Superior temporal gyrus (tissue), 1 donor: ENCODE results near the gene WFDC8.

Experiments used
- DNase-seq: peaks from one replicate; pipeline ENCODE4 v3.0.0-alpha.2; 2016; ENCODE audit errors: extremely low spot score

Gene WFDC8

GRCh38 chr20:45548410-45548809 is 30.7 kb downstream of the WFDC8 start:
- no peak for DNase-seq

- DNase-seq, result no peak
Observed at GRCh38 chr20:45547206-45547770, 31.8 kb downstream of the WFDC8 start, which contains the start of gene EPPIN. EPPIN (minus strand) TSS chr20:45547401; CDS start chr20:45547357, 44 bp downstream.

- DNase-seq, result peak; percentile 71
Observed at GRCh38 chr20:45545754-45546453, 33.2 kb downstream of the WFDC8 start.

- DNase-seq, result no peak
Observed at GRCh38 chr20:45545351-45545750, 33.7 kb downstream of the WFDC8 start.

GRCh38 chr20:45539382-45539781 is 39.7 kb downstream of the WFDC8 start, which contains the start of gene WFDC6:
WFDC6 (minus strand) TSS chr20:45539482; CDS start chr20:45539407, 75 bp downstream.
- DNase-seq, result no peak

GRCh38 chr20:45538209-45538799 is 40.8 kb downstream of the WFDC8 start:
- DNase-seq, result no peak

GRCh38 chr20:45527294-45527693 is 51.8 kb downstream of the WFDC8 start:
- DNase-seq, result no peak

- no peak for DNase-seq
Observed at GRCh38 chr20:45523821-45524220, 55.3 kb downstream of the WFDC8 start.

GRCh38 chr20:45518282-45518681 is 60.8 kb downstream of the WFDC8 start:
- no peak for DNase-seq

GRCh38 chr20:45515147-45515913 is 63.8 kb downstream of the WFDC8 start, which contains the start of gene SPINT3:
SPINT3 (minus strand) TSS chr20:45515622; CDS start chr20:45515608, 14 bp downstream.
- DNase-seq, result no peak

GRCh38 chr20:45510242-45510862 is 68.7 kb downstream of the WFDC8 start:
- no peak for DNase-seq

GRCh38 chr20:45509091-45509490 is 70.0 kb downstream of the WFDC8 start:
- no peak for DNase-seq

- DNase-seq, result no peak
Observed at GRCh38 chr20:45508068-45508886, 70.8 kb downstream of the WFDC8 start.

- DNase-seq, result no peak
Observed at GRCh38 chr20:45507011-45507820, 71.9 kb downstream of the WFDC8 start.

- no peak for DNase-seq
Observed at GRCh38 chr20:45506398-45506797, 72.7 kb downstream of the WFDC8 start.

GRCh38 chr20:45503403-45503802 is 75.7 kb downstream of the WFDC8 start:
- no peak for DNase-seq

GRCh38 chr20:45502561-45502960 is 76.5 kb downstream of the WFDC8 start:
- no peak for DNase-seq
